ENCODE data around the gene LIPT2.

DNA sequence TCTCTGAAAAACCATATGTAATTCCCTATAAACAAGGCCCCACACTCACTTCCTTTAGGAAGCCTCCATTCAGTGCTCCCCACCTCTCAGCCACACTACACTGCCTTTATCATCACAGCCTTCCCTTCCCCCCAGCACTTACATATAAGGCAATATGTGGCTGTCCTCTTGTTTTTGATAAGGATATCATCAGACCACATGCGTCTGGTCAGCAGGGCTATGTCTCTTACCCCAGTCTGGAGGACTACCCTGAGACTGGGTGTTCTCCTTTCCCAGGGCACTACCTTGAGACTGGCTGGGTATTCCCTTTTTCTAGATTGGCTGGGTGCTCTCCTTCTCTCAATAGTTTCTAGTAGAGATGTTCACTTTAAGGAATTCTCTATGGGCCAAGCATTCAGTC is 33.9 kb downstream of the LIPT2 start:
- TF ChIP-seq CHD1 (IDR thresholded peaks at IDR 0.05; ENCODE audit: low read depth, low read length) = no peak
- TF ChIP-seq RCOR1 (IDR thresholded peaks at IDR 0.05; ENCODE audit: insufficient replicate concordance, low read length) = no peak
- TF ChIP-seq, protein P1, sequence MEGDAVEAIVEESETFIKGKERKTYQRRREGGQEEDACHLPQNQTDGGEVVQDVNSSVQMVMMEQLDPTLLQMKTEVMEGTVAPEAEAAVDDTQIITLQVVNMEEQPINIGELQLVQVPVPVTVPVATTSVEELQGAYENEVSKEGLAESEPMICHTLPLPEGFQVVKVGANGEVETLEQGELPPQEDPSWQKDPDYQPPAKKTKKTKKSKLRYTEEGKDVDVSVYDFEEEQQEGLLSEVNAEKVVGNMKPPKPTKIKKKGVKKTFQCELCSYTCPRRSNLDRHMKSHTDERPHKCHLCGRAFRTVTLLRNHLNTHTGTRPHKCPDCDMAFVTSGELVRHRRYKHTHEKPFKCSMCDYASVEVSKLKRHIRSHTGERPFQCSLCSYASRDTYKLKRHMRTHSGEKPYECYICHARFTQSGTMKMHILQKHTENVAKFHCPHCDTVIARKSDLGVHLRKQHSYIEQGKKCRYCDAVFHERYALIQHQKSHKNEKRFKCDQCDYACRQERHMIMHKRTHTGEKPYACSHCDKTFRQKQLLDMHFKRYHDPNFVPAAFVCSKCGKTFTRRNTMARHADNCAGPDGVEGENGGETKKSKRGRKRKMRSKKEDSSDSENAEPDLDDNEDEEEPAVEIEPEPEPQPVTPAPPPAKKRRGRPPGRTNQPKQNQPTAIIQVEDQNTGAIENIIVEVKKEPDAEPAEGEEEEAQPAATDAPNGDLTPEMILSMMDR (conservative IDR thresholded peaks at IDR 0.05; ENCODE audit: low read depth, low read length) = no peak
- TF ChIP-seq CEBPB (IDR thresholded peaks at IDR 0.05; ENCODE audit: low read depth, low read length) = no peak
- no peak for TF ChIP-seq RFX5 (IDR thresholded peaks at IDR 0.05; ENCODE audit: low read depth, low read length)
- TF ChIP-seq, protein P2, sequence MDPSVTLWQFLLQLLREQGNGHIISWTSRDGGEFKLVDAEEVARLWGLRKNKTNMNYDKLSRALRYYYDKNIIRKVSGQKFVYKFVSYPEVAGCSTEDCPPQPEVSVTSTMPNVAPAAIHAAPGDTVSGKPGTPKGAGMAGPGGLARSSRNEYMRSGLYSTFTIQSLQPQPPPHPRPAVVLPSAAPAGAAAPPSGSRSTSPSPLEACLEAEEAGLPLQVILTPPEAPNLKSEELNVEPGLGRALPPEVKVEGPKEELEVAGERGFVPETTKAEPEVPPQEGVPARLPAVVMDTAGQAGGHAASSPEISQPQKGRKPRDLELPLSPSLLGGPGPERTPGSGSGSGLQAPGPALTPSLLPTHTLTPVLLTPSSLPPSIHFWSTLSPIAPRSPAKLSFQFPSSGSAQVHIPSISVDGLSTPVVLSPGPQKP (IDR thresholded peaks at IDR 0.05; ENCODE audit: borderline replicate concordance, low read depth, low read length) = no peak
- TF ChIP-seq POLR2A (IDR thresholded peaks at IDR 0.05; ENCODE audit: low read depth, low read length) = no peak
- no peak for TF ChIP-seq BHLHE40 (IDR thresholded peaks at IDR 0.05; ENCODE audit: low read depth, low read length)
- no peak for TF ChIP-seq SMC3 (IDR thresholded peaks at IDR 0.05; ENCODE audit: low read depth, low read length)
- no peak for TF ChIP-seq RAD21 (IDR thresholded peaks at IDR 0.05; ENCODE audit: low read length)
- TF ChIP-seq, protein P3, sequence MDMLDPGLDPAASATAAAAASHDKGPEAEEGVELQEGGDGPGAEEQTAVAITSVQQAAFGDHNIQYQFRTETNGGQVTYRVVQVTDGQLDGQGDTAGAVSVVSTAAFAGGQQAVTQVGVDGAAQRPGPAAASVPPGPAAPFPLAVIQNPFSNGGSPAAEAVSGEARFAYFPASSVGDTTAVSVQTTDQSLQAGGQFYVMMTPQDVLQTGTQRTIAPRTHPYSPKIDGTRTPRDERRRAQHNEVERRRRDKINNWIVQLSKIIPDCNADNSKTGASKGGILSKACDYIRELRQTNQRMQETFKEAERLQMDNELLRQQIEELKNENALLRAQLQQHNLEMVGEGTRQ (IDR thresholded peaks at IDR 0.05; ENCODE audit: low read depth, low read length) = no peak

Data from IMR-90 (cell line).